ENCODE results near the gene ARHGAP25. TPM values are rescaled to one million over a fixed set of nuclear protein-coding genes. Genes with fewer than 3 reads are reported as not detected.

ARHGAP25 gene
- total RNA-seq, 1 experiment from 2014 or later, result 0.27 TPM

GRCh38 chr2:68772109-68772508, 37.5 kb downstream of the ARHGAP25 start:
- Histone ChIP-seq H3K4me3 (replicated peaks in 1 of 2; ENCODE audit: low read depth in 1 of 2, low read length in 2 of 2) (no peak overlapping the region), H3K9me2 (ENCODE audit: insufficient read depth) (no peaks in the 10 kb centered on the region), H3K79me2 (ENCODE audit: insufficient read depth, low read length) (no peaks in the 10 kb centered on the region), H3K9ac (ENCODE audit: low read length) (no peak overlapping the region), H4K20me1 (ENCODE audit: insufficient read depth) (no peaks in the 10 kb centered on the region), H3K27ac (ENCODE audit: low read depth, low read length) (no peak overlapping the region), H3K4me2 (ENCODE audit: low read length) (no peak overlapping the region), H2AFZ (ENCODE audit: low read depth, low read length, poor library complexity, severe bottlenecking) (no peak overlapping the region), H3K36me3 (ENCODE audit: control insufficient read depth in 1 of 2, insufficient read depth in 2 of 2, low read length in 2 of 2) (no peaks in the 10 kb centered on the region), H3K27me3 (ENCODE audit: insufficient read depth, low read length) (0 out of 2 replicates have a peak, but pooled peaks cover 3% of the 10 kb centered on the region), H3K4me1 (ENCODE audit: control insufficient read depth in 1 of 2, insufficient read depth in 2 of 2, low read length in 2 of 2) (no peaks in the 10 kb centered on the region), H3K9me3 (ENCODE audit: control insufficient read depth in 1 of 2, insufficient read depth in 1 of 2, low read depth in 1 of 2, low read length in 2 of 2) (no peaks in the 10 kb centered on the region)
- no peak for TF ChIP-seq POLR2AphosphoS5 (IDR thresholded peaks at IDR 0.05; ENCODE audit: low read depth, low read length)
- TF ChIP-seq JUND (IDR thresholded peaks at IDR 0.05), result no peak
- TF ChIP-seq REST (IDR thresholded peaks at IDR 0.05; ENCODE audit: low read depth), result no peak
- TF ChIP-seq RAD21 (IDR thresholded peaks at IDR 0.05; ENCODE audit: low read depth), result no peak
- TF ChIP-seq YY1 (IDR thresholded peaks at IDR 0.05; ENCODE audit: extremely low read depth, insufficient replicate concordance, low read depth, low read length), result no peak
- TF ChIP-seq ATF3 (IDR thresholded peaks at IDR 0.05), result no peak
- TF ChIP-seq CEBPB (IDR thresholded peaks at IDR 0.05; ENCODE audit: low read depth), result no peak
- TF ChIP-seq SIN3A (IDR thresholded peaks at IDR 0.05; ENCODE audit: low read depth), result no peak
- no peak for TF ChIP-seq POLR2A (IDR thresholded peaks at IDR 0.05; ENCODE audit: borderline replicate concordance, extremely low read depth, insufficient read depth, insufficient read length)
- no peak for TF ChIP-seq CTCF (IDR thresholded peaks at IDR 0.05 in 2 of 3, conservative IDR thresholded peaks at IDR 0.05 in 1 of 3; ENCODE audit: borderline replicate concordance in 1 of 3, insufficient read depth in 1 of 3, low read depth in 2 of 3, low read length in 2 of 3)
- no peak for TF ChIP-seq ELF1 (IDR thresholded peaks at IDR 0.05; ENCODE audit: borderline replicate concordance, low read depth)
- no peak for DNase-seq (ENCODE audit: low read depth, low spot score)
- ATAC-seq, result no peak
- ChIA-PET POLR2A (no interaction called here), RAD21 (ENCODE audit: low non-redundant PET in 1 of 2, low total read pairs in 2 of 2, uncharacterized antibody in 2 of 2, unreplicated experiment in 2 of 2) (no interaction called here), CTCF (no interaction called here)
- intact Hi-C loops (cut with micrococcal nuclease), result no loop called here
- BruUV-seq (replicated peaks), result no TSS peak
